ENCODE results near the gene DIP2C. TPM values are rescaled to one million over a fixed set of nuclear protein-coding genes. Genes with fewer than 3 reads are reported as not detected.

The DIP2C gene
- total and polyA plus RNA-seq, 7 experiments from 2014 or later = 1.1 to 8.7 (median 4.5) TPM

DNA sequence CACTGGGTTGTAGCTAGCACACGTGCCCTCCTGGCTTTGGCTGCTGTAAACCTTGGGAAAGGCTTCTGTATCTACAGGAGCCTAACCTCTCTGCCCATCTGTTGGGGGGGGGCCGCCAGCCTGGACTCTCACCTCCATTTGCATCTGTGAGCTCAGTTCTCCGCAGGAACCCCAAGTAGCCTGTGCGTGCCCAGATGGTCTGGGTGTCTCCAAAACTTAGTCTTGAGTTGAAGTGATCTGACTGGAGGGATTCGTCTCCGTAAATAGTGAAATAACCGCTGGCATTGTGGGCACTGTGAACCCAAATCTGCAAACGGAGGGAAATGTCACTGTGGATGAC, 406.4 kb downstream of the DIP2C start:
- H3K4me1 Mint-ChIP-seq = peaks cover 0 to 14% (median 0%) of the 10 kb centered on the region in 7 donors
- no peaks in the 10 kb centered on the region for H3K9me3 Mint-ChIP-seq
- ChIA-PET POLR2A (no interaction called here), CTCF (no interaction called here)
- H3K9me3 ChIP-seq (ENCODE audit: control insufficient read depth in 2 of 3, low read length in 3 of 3) = no peaks in the 10 kb centered on the region
- H3K4me3 ChIP-seq (ENCODE audit: low read length) = no peak overlapping the region
- H3K27ac Mint-ChIP-seq = no peak overlapping the region
- ATAC-seq (no peak), DNase-seq (no peak)
- no peak overlapping the region for H3K27ac ChIP-seq (ENCODE audit: low read depth, low read length)
- intact Hi-C loops (cut with micrococcal nuclease) = no loop called here
- H3K27me3 Mint-ChIP-seq = no peaks in the 10 kb centered on the region
- no peaks in the 10 kb centered on the region for H3K4me1 ChIP-seq (ENCODE audit: control insufficient read depth in 2 of 2, insufficient read depth in 2 of 2, low read length in 2 of 2)
- no peaks in the 10 kb centered on the region for H3K27me3 ChIP-seq (ENCODE audit: control insufficient read depth in 2 of 2, insufficient read depth in 2 of 2, low read length in 2 of 2)
- no peak overlapping the region for H3K4me3 Mint-ChIP-seq
- H3K36me3 Mint-ChIP-seq = peaks cover 3 to 34% (median 11%) of the 10 kb centered on the region in 5 donors
- peaks cover 0 to 11% (median 0%) of the 10 kb centered on the region in 3 experiments for H3K36me3 ChIP-seq (ENCODE audit: control insufficient read depth in 2 of 3, insufficient read depth in 3 of 3, low read length in 3 of 3)

DNA sequence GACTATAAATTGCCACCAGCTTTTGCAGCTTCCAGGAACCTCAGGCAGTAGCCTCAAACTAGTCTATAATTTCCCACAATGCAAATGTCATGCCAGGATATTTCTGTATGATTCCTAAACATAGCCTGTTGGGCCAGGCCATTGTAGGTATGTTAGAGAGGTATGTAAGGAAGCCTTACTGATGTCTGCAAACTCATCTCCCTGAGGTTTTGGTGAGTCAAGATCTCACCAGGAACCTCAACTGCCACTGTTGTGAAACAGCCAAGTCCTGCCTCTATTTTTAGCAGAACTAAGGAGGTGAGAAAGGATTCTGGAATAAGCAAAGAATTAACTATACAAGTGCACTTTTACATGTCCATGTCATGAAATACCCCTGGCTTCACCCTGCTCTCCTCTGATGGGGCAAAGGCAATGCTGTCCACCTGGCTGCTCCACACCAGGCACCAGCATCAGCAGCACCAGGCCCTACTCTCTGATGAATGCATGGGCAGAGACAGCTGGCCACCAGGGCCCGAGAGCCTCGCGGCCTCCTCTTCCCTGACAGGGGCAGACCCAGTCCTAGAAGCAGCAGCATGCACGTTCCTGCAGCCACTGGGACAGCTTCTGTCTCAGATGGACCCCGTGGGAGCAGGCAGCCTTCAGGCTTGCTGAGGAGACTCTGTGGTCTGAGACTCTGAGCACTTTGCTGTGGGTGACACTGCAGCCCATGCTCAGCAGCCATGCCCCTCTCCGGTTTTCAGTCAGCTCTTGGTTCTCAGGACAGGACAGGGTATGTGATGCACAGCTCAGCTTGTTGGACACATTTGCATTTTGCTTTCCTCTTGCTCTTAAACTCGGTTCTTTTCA, 407.0 kb downstream of the DIP2C start:
- Mint-ChIP-seq H3K36me3 (peaks cover 3 to 33% (median 11%) of the 10 kb centered on the region in 5 donors), H3K4me3 (no peak overlapping the region), H3K4me1 (peaks cover 0 to 14% (median 0%) of the 10 kb centered on the region in 7 donors), H3K9me3 (no peaks in the 10 kb centered on the region), H3K27me3 (no peaks in the 10 kb centered on the region), H3K27ac (no peak overlapping the region)
- ChIA-PET CTCF (no interaction called here), POLR2A (no interaction called here)
- Histone ChIP-seq H3K36me3 (ENCODE audit: control insufficient read depth in 2 of 3, insufficient read depth in 3 of 3, low read length in 3 of 3) (peaks cover 0 to 11% (median 0%) of the 10 kb centered on the region in 3 experiments), H3K4me1 (ENCODE audit: control insufficient read depth in 2 of 2, insufficient read depth in 2 of 2, low read length in 2 of 2) (no peaks in the 10 kb centered on the region), H3K4me3 (ENCODE audit: low read length) (no peak overlapping the region), H3K9me3 (ENCODE audit: control insufficient read depth in 2 of 3, low read length in 3 of 3) (no peaks in the 10 kb centered on the region), H3K27ac (ENCODE audit: low read depth, low read length) (no peak overlapping the region), H3K27me3 (ENCODE audit: control insufficient read depth in 2 of 2, insufficient read depth in 2 of 2, low read length in 2 of 2) (no peaks in the 10 kb centered on the region)
- intact Hi-C loops (cut with micrococcal nuclease) = no loop called here
- ATAC-seq = no peak
- DNase-seq = no peak

DNA sequence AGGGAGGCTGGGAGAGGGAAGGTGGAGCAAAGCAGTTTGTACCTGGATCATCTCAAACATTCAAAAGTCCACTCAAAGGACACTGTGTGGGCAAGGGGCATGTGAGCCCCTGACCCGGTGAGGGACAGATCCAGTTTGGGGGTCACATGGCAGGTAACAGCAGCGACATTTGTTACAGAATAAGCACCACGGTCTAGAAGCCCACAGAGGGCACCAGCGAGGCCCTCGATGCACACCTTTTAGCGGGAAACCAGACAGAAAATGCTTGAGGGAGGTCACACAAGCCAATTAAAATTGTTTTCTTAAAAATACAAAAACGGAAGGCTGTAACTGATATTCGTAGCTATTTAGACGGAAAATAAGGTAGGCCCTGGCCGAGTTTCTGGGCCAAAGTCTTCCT, 409.8 kb downstream of the DIP2C start:
- DNase-seq (no peak), ATAC-seq (no peak)
- intact Hi-C loops (cut with micrococcal nuclease) = no loop called here
- no peak overlapping the region for H3K27ac Mint-ChIP-seq
- H3K27ac ChIP-seq (ENCODE audit: low read depth, low read length) = no peak overlapping the region
- ChIA-PET POLR2A (no interaction called here), CTCF (no interaction called here)
- H3K4me3 Mint-ChIP-seq = no peak overlapping the region
- H3K9me3 ChIP-seq (ENCODE audit: control insufficient read depth in 2 of 3, low read length in 3 of 3) = no peaks in the 10 kb centered on the region
- peaks cover 3 to 30% (median 5%) of the 10 kb centered on the region in 5 donors for H3K36me3 Mint-ChIP-seq
- peaks cover 0 to 5% (median 0%) of the 10 kb centered on the region in 3 experiments for H3K36me3 ChIP-seq (ENCODE audit: control insufficient read depth in 2 of 3, insufficient read depth in 3 of 3, low read length in 3 of 3)
- H3K4me3 ChIP-seq (ENCODE audit: low read length) = no peak overlapping the region
- H3K27me3 ChIP-seq (ENCODE audit: control insufficient read depth in 2 of 2, insufficient read depth in 2 of 2, low read length in 2 of 2) = no peaks in the 10 kb centered on the region
- no peaks in the 10 kb centered on the region for H3K4me1 ChIP-seq (ENCODE audit: control insufficient read depth in 2 of 2, insufficient read depth in 2 of 2, low read length in 2 of 2)
- no peaks in the 10 kb centered on the region for H3K9me3 Mint-ChIP-seq
- peaks cover 0 to 14% (median 0%) of the 10 kb centered on the region in 7 donors for H3K4me1 Mint-ChIP-seq
- no peaks in the 10 kb centered on the region for H3K27me3 Mint-ChIP-seq

DNA sequence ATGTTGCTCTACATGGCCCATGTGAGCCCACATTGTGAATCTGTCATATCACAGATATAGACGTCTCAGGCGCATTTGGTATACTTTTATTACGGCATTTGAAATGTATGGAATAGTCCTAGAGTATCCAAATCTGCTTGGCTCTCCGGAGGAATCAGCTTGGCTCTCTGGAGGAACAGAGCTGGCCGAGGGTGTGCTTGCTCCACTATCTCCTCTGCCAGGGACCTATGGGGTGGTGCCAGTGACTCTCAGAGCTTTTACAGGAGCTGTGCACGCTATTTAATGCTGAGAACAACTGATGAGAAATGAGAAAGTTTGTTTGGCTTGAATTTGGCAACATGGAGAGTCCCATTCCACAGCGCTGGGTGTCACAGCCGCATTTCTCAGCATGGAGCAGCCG, 410.2 kb downstream of the DIP2C start:
- intact Hi-C loops (cut with micrococcal nuclease) = no loop called here
- Histone ChIP-seq H3K9me3 (ENCODE audit: control insufficient read depth in 2 of 3, low read length in 3 of 3) (no peaks in the 10 kb centered on the region), H3K27me3 (ENCODE audit: control insufficient read depth in 2 of 2, insufficient read depth in 2 of 2, low read length in 2 of 2) (no peaks in the 10 kb centered on the region), H3K27ac (ENCODE audit: low read depth, low read length) (no peak overlapping the region), H3K4me1 (ENCODE audit: control insufficient read depth in 2 of 2, insufficient read depth in 2 of 2, low read length in 2 of 2) (no peaks in the 10 kb centered on the region), H3K36me3 (ENCODE audit: control insufficient read depth in 2 of 3, insufficient read depth in 3 of 3, low read length in 3 of 3) (peaks cover 0 to 5% (median 0%) of the 10 kb centered on the region in 3 experiments), H3K4me3 (ENCODE audit: low read length) (no peak overlapping the region)
- POLR2A ChIA-PET = no interaction called here
- no peak for DNase-seq
- ATAC-seq = no peak
- peaks cover 0 to 12% (median 0%) of the 10 kb centered on the region in 7 donors for H3K4me1 Mint-ChIP-seq
- no peaks in the 10 kb centered on the region for H3K9me3 Mint-ChIP-seq
- H3K4me3 Mint-ChIP-seq = no peak overlapping the region
- H3K27ac Mint-ChIP-seq = no peak overlapping the region
- H3K36me3 Mint-ChIP-seq = peaks cover 1 to 30% (median 5%) of the 10 kb centered on the region in 5 donors
- H3K27me3 Mint-ChIP-seq = no peaks in the 10 kb centered on the region
- CTCF ChIA-PET = no interaction called here

DNA sequence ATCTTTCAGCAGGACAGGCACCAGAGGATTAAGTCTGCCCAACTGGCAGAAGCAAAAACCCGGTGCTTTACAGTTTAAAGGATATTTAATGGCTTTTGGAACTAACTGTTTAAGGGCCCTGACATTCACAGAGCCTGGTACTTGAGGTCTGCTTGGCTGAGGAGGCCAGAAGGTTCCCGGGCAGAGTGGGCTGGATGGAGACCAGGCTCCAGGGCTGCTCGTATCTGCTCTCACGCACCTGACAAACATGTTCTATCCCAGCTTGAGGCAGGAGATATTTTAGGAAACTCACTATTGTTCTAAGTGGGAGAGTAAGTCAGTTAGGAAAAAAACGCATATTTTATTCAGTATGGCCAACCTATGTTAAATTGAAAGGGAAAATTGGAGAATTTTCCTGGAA, 410.8 kb downstream of the DIP2C start:
- ChIA-PET POLR2A (no interaction called here), CTCF (no interaction called here)
- H3K4me3 Mint-ChIP-seq = no peak overlapping the region
- ATAC-seq (no peak), DNase-seq (no peak)
- H3K36me3 Mint-ChIP-seq = peaks cover 0 to 27% (median 5%) of the 10 kb centered on the region in 5 donors
- H3K4me1 Mint-ChIP-seq = peaks cover 0 to 8% (median 0%) of the 10 kb centered on the region in 7 donors
- H3K27ac Mint-ChIP-seq = no peak overlapping the region
- intact Hi-C loops (cut with micrococcal nuclease) = no loop called here
- no peak overlapping the region for H3K4me3 ChIP-seq (ENCODE audit: low read length)
- no peaks in the 10 kb centered on the region for H3K9me3 ChIP-seq (ENCODE audit: control insufficient read depth in 2 of 3, low read length in 3 of 3)
- no peaks in the 10 kb centered on the region for H3K4me1 ChIP-seq (ENCODE audit: control insufficient read depth in 2 of 2, insufficient read depth in 2 of 2, low read length in 2 of 2)
- H3K27me3 Mint-ChIP-seq = no peaks in the 10 kb centered on the region
- peaks cover 0 to 5% (median 0%) of the 10 kb centered on the region in 3 experiments for H3K36me3 ChIP-seq (ENCODE audit: control insufficient read depth in 2 of 3, insufficient read depth in 3 of 3, low read length in 3 of 3)
- no peaks in the 10 kb centered on the region for H3K9me3 Mint-ChIP-seq
- H3K27ac ChIP-seq (ENCODE audit: low read depth, low read length) = no peak overlapping the region
- H3K27me3 ChIP-seq (ENCODE audit: control insufficient read depth in 2 of 2, insufficient read depth in 2 of 2, low read length in 2 of 2) = no peaks in the 10 kb centered on the region

DNA sequence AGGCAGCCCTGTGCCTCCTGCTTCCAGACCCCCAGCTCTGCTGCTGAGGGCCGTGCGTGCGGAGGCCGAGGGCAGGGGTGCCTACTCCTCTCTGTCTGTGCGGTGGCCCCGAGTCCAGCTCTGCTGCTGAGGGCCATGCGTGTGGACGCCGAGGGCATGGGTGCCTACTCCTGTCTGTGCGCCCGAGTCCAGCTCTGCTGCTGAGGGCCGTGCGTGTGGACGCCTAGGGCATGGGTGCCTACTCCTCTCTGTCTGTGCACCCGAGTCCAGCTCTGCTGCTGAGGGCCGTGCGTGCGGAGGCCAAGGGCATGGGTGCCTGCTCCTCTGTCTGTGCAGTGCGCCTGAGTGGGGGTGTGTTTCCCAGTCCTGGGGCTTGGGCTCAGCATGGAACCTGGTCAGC, 411.5 kb downstream of the DIP2C start:
- H3K9me3 Mint-ChIP-seq = no peaks in the 10 kb centered on the region
- H3K36me3 Mint-ChIP-seq = peaks cover 0 to 23% (median 5%) of the 10 kb centered on the region in 5 donors
- no peak overlapping the region for H3K4me3 Mint-ChIP-seq
- CTCF ChIA-PET = no interaction called here
- ATAC-seq (no peak), DNase-seq (no peak)
- H3K4me1 ChIP-seq (ENCODE audit: control insufficient read depth in 2 of 2, insufficient read depth in 2 of 2, low read length in 2 of 2) = no peaks in the 10 kb centered on the region
- H3K9me3 ChIP-seq (ENCODE audit: control insufficient read depth in 2 of 3, low read length in 3 of 3) = no peaks in the 10 kb centered on the region
- H3K27me3 ChIP-seq (ENCODE audit: control insufficient read depth in 2 of 2, insufficient read depth in 2 of 2, low read length in 2 of 2) = no peaks in the 10 kb centered on the region
- H3K36me3 ChIP-seq (ENCODE audit: control insufficient read depth in 2 of 3, insufficient read depth in 3 of 3, low read length in 3 of 3) = peaks cover 0 to 5% (median 0%) of the 10 kb centered on the region in 3 experiments
- H3K4me1 Mint-ChIP-seq = peaks cover 0 to 3% (median 0%) of the 10 kb centered on the region in 7 donors
- intact Hi-C loops (cut with micrococcal nuclease) = no loop called here
- H3K27me3 Mint-ChIP-seq = no peaks in the 10 kb centered on the region
- no peak overlapping the region for H3K27ac ChIP-seq (ENCODE audit: low read depth, low read length)
- no peak overlapping the region for H3K4me3 ChIP-seq (ENCODE audit: low read length)
- H3K27ac Mint-ChIP-seq = no peak overlapping the region
- POLR2A ChIA-PET = no interaction called here

DNA sequence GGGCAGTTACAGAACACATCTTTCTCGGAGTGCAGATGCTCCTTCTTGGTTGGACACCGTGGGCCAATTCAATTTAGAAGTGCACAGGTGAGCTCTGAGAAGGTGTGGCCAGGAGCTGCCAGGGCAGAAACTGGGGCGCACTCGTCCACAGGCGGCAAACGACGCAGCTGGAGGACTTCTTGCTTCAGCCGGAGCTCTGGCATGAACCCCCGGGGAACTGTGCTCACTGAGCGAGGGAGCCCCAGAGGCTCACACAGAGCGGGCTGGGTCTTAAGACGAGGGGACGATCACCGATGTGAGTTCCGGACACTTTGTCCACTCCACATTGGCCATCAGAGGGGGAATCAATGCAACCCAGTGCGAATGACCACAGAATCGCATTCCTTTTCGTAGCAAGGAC, 413.8 kb downstream of the DIP2C start:
- CTCF ChIA-PET = no interaction called here
- Mint-ChIP-seq H3K9me3 (no peaks in the 10 kb centered on the region), H3K4me1 (peaks cover 0 to 3% (median 0%) of the 10 kb centered on the region in 7 donors), H3K27ac (no peak overlapping the region), H3K36me3 (peaks cover 0 to 17% (median 5%) of the 10 kb centered on the region in 5 donors), H3K4me3 (no peak overlapping the region), H3K27me3 (no peaks in the 10 kb centered on the region)
- POLR2A ChIA-PET = no interaction called here
- Histone ChIP-seq H3K27ac (ENCODE audit: low read depth, low read length) (no peak overlapping the region), H3K4me1 (ENCODE audit: control insufficient read depth in 2 of 2, insufficient read depth in 2 of 2, low read length in 2 of 2) (no peaks in the 10 kb centered on the region), H3K27me3 (ENCODE audit: control insufficient read depth in 2 of 2, insufficient read depth in 2 of 2, low read length in 2 of 2) (no peaks in the 10 kb centered on the region), H3K9me3 (ENCODE audit: control insufficient read depth in 2 of 3, low read length in 3 of 3) (no peaks in the 10 kb centered on the region), H3K4me3 (ENCODE audit: low read length) (no peak overlapping the region), H3K36me3 (ENCODE audit: control insufficient read depth in 2 of 3, insufficient read depth in 3 of 3, low read length in 3 of 3) (peaks cover 0 to 5% (median 0%) of the 10 kb centered on the region in 3 experiments)
- no peak for ATAC-seq
- intact Hi-C loops (cut with micrococcal nuclease) = no loop called here
- DNase-seq = no peak
